K562 (cell line): ENCODE measurements around the gene NRSN2. TPM values are rescaled to one million over a fixed set of nuclear protein-coding genes. Genes with fewer than 3 reads are reported as not detected.

Source experiments
- ARHGAP35 ChIP-seq: fragments of 450-650 bp; IDR thresholded peaks from 2 replicates; pipeline ENCODE4 v1.6.1; 2018; ENCODE audit not compliant: partially characterized antibody
- BCOR ChIP-seq: fragments of 450-650 bp; IDR thresholded peaks from 2 replicates; pipeline ENCODE4 v1.6.1; 2016
- BRD4 ChIP-seq: fragments of 200-600 bp; sonication (generic); IDR thresholded peaks from 2 replicates; pipeline ENCODE4 v1.6.1; 2017; ENCODE audit warnings: inconsistent platforms
- FOXK1 ChIP-seq: sonication (generic); formaldehyde crosslinking; IDR thresholded peaks from 2 replicates; pipeline ENCODE4 v1.8.0; 2022; ENCODE audit warnings: missing genetic modification reagents, mild to moderate bottlenecking, borderline replicate concordance
- HNRNPUL1 ChIP-seq: fragments of 200-400 bp; formaldehyde crosslinking; IDR thresholded peaks from 2 replicates; pipeline ENCODE4 v1.6.1; 2017; ENCODE audit warnings: low read length
- HOMEZ ChIP-seq: fragments of 250-450 bp; sonication (Bioruptor Pico); IDR thresholded peaks from 2 replicates; pipeline ENCODE4 v1.4.0; 2020; ENCODE audit warnings: mild to moderate bottlenecking, moderate library complexity
- MTF1 ChIP-seq: fragments of 250-450 bp; sonication (Bioruptor Pico); IDR thresholded peaks from 2 replicates; pipeline ENCODE4 v1.9.0; 2021; ENCODE audit warnings: moderate library complexity, mild to moderate bottlenecking, inconsistent platforms, borderline replicate concordance
- PRPF4 ChIP-seq: fragments of 200-400 bp; formaldehyde crosslinking; IDR thresholded peaks from one replicate; pipeline ENCODE4 v1.6.1; 2017; ENCODE audit warnings: low read length, low read depth, mild to moderate bottlenecking; ENCODE audit not compliant: insufficient read depth, poor library complexity, severe bottlenecking
- SETDB1 ChIP-seq: IDR thresholded peaks from one replicate; pipeline ENCODE4 v1.6.1; 2012; ENCODE audit warnings: low read length, control low read depth, inconsistent platforms
- SIX5 ChIP-seq, 2 experiments: IDR thresholded peaks; 2 replicates each; pipeline ENCODE4 v1.6.1; 2011; ENCODE audit warnings: low read length in 2 of 2, borderline replicate concordance in 1 of 2, low read depth in 1 of 2, mild to moderate bottlenecking in 1 of 2, moderate library complexity in 1 of 2; ENCODE audit not compliant: insufficient read depth in 1 of 2
- SLC30A9 ChIP-seq: fragments of 250-450 bp; sonication (Bioruptor Pico); IDR thresholded peaks from 2 replicates; pipeline ENCODE4 v1.8.0; 2022; ENCODE audit warnings: mild to moderate bottlenecking, moderate library complexity
- SUPT5H ChIP-seq: fragments of 450-650 bp; IDR thresholded peaks from 2 replicates; pipeline ENCODE4 v1.6.1; 2016
- ZNF217 ChIP-seq: sonication (generic); formaldehyde crosslinking; IDR thresholded peaks from 2 replicates; pipeline ENCODE4 v1.8.0; 2022; ENCODE audit warnings: mild to moderate bottlenecking, missing genetic modification reagents
- ZNF407 ChIP-seq: fragments of 450-650 bp; IDR thresholded peaks from 2 replicates; pipeline ENCODE4 v1.6.1; 2016; ENCODE audit warnings: low read depth
- ZNF778 ChIP-seq: fragments of 450-650 bp; formaldehyde crosslinking; IDR thresholded peaks from 2 replicates; pipeline ENCODE4 v1.4.0; 2020; ENCODE audit warnings: mild to moderate bottlenecking, moderate library complexity
- ZNF780A ChIP-seq: fragments of 250-450 bp; sonication (Bioruptor Pico); IDR thresholded peaks from 2 replicates; pipeline ENCODE4 v1.5.0; 2021; ENCODE audit warnings: mild to moderate bottlenecking
- ZNF785 ChIP-seq: fragments of 250-450 bp; sonication (Bioruptor Pico); IDR thresholded peaks from 2 replicates; pipeline ENCODE4 v1.4.0; 2020; ENCODE audit warnings: mild to moderate bottlenecking
- polyA plus RNA-seq, 8 experiments: library from polyadenylated mRNA; depleted of rRNA in 4 of 8; stranded (reverse) in 5 of 8; unstranded in 3 of 8; fragments of >200 nt; fragmentation: Nextera tagmentation in 2 of 8; fragmentation: Illumina TruSeq in 1 of 8; extraction: Ambion mirVana in 2 of 8; extraction: Trizol in 1 of 8; gene quantifications; 2 replicates each; pipeline versions ENCODE4 v1.2.1 to v1.2.3, GENCODE V29; 2011 to 2014; ENCODE audit warnings: inconsistent platforms in 1 of 8, missing spikeins in 1 of 8
- total RNA-seq, 7 experiments: library from RNA; depleted of rRNA in 6 of 7; stranded (reverse); fragments of >200 nt in 6 of 7; fragmentation: Illumina TruSeq in 2 of 7; extraction: Trizol in 2 of 7; gene quantifications; 2 replicates each; pipeline versions ENCODE4 v1.2.1 to v1.2.3, GENCODE V29; 2011 to 2021; ENCODE audit warnings: low replicate concordance in 1 of 7

Gene NRSN2
- total and polyA plus RNA-seq, 9 of the 15 experiments (the other 6 are each of a cell fraction or from before 2014, with no cell fraction given): 7.5 to 29.7 (median 11.1) TPM

- no peak for TF ChIP-seq ARHGAP35
- TF ChIP-seq PRPF4: no peak
- no peak for TF ChIP-seq ZNF785 (CRISPR knock-in tag)
- TF ChIP-seq BCOR: no peak
- no peak for TF ChIP-seq SLC30A9 (CRISPR knock-in tag)
- no peak for TF ChIP-seq MTF1 (CRISPR knock-in tag)
- no peak for TF ChIP-seq SETDB1
- no peak for TF ChIP-seq ZNF217 (CRISPR knock-in tag)
- TF ChIP-seq ZNF780A (CRISPR knock-in tag): no peak
- TF ChIP-seq ZNF778 (CRISPR knock-in tag): no peak
- no peak for TF ChIP-seq HNRNPUL1
- TF ChIP-seq SIX5 (IDR thresholded peaks at IDR 0.05; ENCODE audit: borderline replicate concordance in 1 of 2, insufficient read depth in 1 of 2, low read depth in 1 of 2, low read length in 2 of 2): no peak
- 0 out of 2 replicates have a peak, but pooled peaks have one; percentile 32 for TF ChIP-seq HOMEZ (CRISPR knock-in tag)
- 0 out of 2 replicates have a peak, but pooled peaks have one; percentile 87 for TF ChIP-seq FOXK1
- no peak for TF ChIP-seq ZNF407
- no peak for TF ChIP-seq SUPT5H
- no peak for TF ChIP-seq BRD4
Measured at GRCh38 chr20:362271-363254, 15.7 kb downstream of the NRSN2 start (continued).
